Esophagus mucosa (tissue), 1 donor: Measurements from ENCODE around the gene MTMR10. TPM values are rescaled to one million over a fixed set of nuclear protein-coding genes. Genes with fewer than 3 reads are reported as not detected.

Source experiments
- ATAC-seq: fragments of 200-7000 bp; cut with Tn5 transposase; one replicate; pipeline ENCODE4 v1.9.1; 2020
- total RNA-seq: library from RNA; stranded (reverse); gene quantifications from one replicate; pipeline ENCODE4 v1.2.4, GENCODE V29; 2023
- donor health status: DM: yes; HTN: yes; CAD: no.

The MTMR10 gene
- total RNA-seq, 1 donor from 2014 or later: 19.1 TPM

- no peak for ATAC-seq
These were observed 36.8 kb downstream of the MTMR10 start for GRCh38 chr15:30954674-30955073.

DNA sequence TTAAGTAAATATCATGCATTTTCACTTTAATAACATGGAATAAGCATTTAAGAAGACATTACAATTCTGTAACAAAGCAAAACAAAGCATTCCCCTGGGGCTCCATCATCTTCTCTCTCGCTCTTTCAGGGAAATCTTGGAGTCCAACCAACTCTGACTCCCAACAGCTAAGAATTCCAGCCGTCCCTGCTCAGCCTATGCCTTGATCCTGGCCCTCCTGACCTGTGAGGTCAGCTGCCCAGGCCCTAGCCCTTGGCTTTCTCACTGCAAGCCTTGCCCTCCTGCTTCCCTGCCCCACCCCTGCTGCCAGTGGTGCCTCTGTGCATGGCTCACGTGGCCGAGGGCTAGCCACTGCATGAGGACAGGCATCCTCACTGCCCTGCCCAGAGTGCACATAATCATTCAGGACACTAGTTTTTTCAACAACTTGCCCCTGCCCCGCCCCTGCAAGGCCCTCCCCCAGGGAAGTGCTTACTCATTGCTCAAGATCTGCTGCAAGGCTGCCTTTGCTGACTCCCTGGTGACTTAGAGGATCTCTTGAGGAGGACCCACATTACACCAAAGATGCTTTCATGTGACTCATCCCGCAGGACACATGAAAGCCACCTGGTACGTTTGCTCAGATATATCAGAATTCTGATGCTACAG lies 37.6 kb downstream of the MTMR10 start:
- ATAC-seq: peak; percentile 88

DNA sequence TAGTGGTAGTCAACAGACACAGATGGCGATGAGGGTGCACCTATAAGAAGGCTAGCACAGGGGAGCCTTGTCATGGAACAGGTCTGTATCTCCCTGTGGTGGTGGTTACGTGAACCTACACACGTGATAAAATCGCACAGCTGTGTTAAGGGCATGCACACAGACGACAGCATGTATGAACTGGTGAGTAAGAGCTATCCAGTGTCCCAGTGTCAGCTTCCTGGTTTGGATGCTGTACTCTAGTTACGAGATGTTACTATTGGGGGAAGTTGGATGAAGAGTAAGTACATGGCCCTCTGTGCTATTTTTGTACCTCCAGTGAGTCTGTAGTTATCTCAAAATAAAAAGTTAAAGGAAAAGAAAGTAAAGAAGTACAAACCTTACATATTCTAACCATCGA lies 38.2 kb downstream of the MTMR10 start:
- ATAC-seq: no peak

GRCh38 chr15:30943654-30944335 lies 47.6 kb downstream of the MTMR10 start:
- ATAC-seq: no peak

DNA sequence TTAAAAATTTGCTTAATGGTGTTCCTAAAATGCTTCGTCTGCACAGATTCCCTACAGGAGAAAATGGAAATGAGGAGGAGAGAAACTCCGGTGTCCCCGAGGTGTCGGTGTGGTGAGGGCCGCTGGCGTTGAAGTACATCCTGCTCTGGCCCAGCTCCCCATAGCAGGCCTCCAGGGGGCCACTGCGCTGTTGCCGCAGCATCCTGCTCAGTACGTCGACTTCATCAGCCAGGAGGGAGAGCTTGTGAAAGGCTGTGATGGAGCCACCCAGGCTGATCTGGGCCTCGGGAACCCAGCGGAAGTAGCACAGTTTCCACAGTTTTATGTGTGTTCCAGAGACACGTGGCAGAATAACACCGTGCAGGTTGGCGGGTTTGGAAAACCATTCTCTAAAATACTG lies 49.9 kb downstream of the MTMR10 start:
- ATAC-seq: no peak

- ATAC-seq: peak; percentile 49
These were observed 51.1 kb downstream of the MTMR10 start for GRCh38 chr15:30940359-30940758.

DNA sequence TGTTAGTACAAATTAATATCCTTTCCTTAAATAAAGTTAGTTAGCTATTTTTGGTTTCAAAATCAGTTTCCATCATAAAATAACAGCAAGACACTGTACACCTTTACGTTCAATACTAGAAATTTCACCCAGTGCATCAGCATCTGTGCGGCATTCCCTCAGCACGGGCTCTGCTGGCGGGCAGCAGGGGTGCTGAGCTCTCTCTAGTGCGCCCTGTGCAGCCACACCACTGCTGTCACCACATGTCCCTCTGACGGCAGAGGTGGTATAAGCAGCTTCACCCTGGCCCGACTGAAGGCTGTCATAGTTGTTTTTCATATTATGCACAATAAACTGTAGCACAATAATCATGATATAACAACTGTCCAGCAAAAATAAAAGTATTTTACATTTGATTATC lies 52.3 kb downstream of the MTMR10 start:
- no peak for ATAC-seq

- ATAC-seq: no peak
These were observed 58.1 kb downstream of the MTMR10 start for GRCh38 chr15:30933293-30933692.

DNA sequence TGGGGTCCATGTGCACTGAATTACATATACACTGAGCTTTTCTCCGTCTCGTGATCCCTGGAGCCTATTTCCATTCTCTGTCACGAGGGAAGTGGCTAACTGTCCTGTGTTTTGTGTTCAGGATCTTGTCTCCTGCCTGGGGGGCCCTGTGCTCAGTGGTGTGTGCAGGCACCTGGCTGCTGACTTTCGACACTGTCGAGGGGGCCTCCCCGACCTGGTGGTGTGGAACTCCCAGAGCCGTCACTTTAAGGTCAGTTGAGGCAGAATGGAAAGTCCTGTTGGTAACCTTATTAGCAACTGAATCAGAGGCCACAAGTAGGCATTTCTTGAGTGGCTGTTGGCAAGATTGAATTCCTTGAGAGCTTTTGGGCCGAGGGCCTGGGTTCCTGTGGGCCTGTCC lies 61.0 kb downstream of the MTMR10 start:
- no peak for ATAC-seq

DNA sequence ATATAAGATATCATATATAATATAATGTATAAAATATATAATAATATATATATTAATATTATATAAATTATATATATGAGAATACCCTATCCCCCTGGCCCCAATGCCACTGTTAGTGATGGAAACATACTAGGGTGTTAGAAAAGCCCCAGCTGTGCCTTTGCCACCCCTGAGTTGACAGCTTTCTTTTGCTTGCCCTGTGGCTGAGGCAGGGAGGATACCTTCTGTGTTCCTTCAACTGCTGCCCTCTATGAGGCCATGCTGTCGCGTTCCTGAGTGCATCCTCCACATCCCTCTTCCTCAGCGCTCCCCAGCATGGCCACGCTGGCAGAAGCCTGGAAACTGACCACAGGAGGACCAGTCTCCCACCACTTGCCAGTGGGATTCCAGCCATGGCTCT lies 61.4 kb downstream of the MTMR10 start:
- ATAC-seq: no peak

DNA sequence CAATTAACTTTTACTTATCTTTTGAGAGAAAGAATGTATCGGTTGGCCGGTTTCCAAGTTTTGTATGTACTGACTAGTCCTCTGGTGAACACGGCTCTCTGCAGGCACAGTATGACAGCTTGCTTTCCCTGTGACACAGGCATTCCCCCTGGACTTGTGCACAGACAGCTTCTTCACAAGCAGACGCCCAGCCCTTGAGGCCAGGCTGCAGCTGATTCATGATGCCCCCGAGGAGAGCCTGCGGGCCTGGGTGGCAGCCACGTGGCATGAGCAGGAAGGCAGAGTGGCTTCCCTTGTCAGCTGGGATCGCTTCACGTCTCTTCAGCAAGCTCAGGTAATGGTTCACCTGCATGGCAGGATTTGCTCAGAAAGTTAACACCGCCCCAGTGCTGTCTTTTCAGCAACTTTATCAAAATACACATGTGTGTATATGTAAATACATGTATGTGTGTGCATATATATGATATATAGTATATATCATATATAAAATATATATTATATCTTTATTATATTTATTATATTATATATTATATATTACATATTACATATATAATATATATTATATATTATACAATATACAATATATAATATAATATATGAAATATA lies 62.3 kb downstream of the MTMR10 start:
- no peak for ATAC-seq

- ATAC-seq: no peak
These were observed 63.4 kb downstream of the MTMR10 start for GRCh38 chr15:30928076-30928475.

- peak; percentile 18 for ATAC-seq
These were observed 64.2 kb downstream of the MTMR10 start for GRCh38 chr15:30927148-30927761.

DNA sequence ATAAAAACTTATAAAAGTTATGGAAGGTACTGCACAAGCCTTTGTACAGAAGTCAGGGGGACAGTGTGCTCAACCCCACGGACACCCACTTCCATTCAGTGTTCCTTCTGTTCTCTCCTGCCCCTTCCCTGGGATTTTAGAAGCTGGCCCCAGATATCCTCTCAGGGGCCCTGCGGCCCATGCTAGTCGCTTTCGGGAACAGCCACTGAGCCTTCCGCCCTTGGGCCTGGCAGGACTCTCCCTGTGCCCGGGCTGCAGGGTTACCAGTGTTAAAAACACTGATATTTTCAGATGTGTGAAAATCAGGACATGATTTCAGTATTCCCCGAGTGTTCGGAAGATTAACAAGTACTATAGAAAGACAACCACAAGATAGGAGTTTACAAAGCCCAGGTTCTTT lies 65.3 kb downstream of the MTMR10 start:
- no peak for ATAC-seq

DNA sequence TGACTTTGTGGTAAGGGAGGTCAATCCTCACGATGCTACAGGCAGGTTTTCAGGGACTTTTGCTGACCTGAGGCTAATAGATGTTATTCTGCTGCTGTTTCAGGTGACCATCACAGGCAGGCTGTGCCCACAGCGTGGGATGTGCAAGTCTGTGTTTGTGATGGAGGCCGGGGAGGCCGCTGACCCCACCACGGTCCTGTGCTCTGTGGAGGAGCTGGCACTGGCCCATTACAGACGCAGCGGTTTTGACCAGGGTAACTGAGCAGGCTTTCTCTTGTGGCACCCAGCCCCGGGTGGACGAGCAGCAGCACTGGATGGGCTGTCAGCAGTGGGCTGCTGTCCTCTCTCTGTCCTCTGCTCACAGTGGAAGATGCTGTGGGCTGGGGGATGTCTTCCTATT lies 65.7 kb downstream of the MTMR10 start:
- ATAC-seq: no peak

DNA sequence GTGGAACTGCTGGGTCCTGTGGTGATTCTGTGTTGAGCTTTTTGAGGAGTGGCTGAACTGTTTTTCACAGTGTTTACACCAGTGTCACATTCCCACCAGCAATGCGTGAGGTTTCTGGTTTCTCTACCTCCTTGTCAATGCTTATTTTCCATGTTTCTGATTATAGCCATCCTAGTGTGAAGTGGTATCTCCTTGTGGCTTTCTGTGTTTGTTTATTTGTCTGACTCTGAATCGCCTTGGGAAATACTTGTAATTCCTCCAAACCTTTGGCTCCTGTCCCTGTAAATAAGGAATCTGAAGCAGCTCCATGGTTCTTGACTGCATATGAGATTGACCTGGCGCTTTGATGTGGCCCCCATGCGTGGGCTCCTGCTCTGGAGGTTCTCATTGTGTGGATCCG lies 67.1 kb downstream of the MTMR10 start:
- ATAC-seq: no peak

DNA sequence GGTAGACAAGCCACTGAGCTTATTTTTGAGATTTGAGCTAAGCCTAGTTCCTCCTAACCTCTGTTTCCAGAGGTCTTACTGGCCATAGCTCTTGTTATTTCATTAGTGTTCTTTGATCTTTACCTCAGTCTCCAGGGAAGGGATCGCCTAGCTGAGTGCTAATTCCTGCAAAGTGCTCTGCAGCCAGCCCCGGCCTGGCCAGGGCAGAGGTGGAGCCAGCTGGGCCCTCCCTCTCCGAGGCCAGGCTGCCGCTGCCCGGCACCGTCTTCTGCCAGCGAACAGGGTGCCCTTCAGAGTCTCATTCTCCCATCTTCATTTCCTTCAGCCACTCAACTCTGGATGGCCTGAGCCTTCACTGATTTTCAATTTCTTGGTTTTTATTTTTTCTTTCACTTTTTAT lies 68.0 kb downstream of the MTMR10 start:
- no peak for ATAC-seq

GRCh38 chr15:30922480-30923311 lies 68.7 kb downstream of the MTMR10 start:
- ATAC-seq: no peak

- ATAC-seq: no peak
These were observed 69.5 kb downstream of the MTMR10 start for GRCh38 chr15:30921781-30922479.

GRCh38 chr15:30921106-30921505 lies 70.3 kb downstream of the MTMR10 start:
- ATAC-seq: no peak

GRCh38 chr15:30919877-30920550 lies 71.4 kb downstream of the MTMR10 start:
- ATAC-seq: no peak

- ATAC-seq: no peak
These were observed 73.1 kb downstream of the MTMR10 start for GRCh38 chr15:30918366-30918765.
